Lower leg skin (tissue), 3 donors: ENCODE data around the gene PKP4.

Experiments used
- POLR2A ChIP-seq, 2 donors: fragments of 450-650 bp; IDR thresholded peaks; one replicate each; pipeline ENCODE4 v1.6.1; 2016 to 2017; ENCODE audit warnings: antibody characterized with exemption in 2 of 2, mild to moderate bottlenecking in 1 of 2, moderate library complexity in 1 of 2
- TF ChIP-seq, protein P1 (sequence below), 3 donors: fragments of 450-650 bp; IDR thresholded peaks; one replicate each; pipeline ENCODE4 v1.5.1; 2016; ENCODE audit warnings: antibody characterized with exemption in 3 of 3, mild to moderate bottlenecking in 3 of 3, moderate library complexity in 2 of 3

DNA sequence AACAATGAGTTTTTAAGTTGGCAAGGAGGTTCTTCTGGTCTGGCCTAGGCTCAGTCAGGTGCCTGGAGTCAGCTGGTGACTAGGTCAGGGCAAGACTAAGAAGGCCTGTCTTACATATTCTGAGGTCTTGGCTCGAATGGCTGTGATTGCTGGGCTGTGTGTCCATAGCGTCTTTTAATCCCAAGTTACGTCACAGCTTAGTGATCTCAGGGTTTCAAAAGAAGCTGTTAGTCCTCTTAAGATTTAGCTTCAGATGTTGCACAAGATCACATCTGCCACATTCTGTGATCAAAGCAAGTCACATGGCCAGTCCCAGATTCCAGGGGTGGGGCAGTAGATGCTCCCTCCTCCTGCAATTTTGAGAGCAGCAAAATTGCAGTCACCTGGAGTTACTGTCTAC, 61.3 kb downstream of the PKP4 start:
- TF ChIP-seq, protein P1, sequence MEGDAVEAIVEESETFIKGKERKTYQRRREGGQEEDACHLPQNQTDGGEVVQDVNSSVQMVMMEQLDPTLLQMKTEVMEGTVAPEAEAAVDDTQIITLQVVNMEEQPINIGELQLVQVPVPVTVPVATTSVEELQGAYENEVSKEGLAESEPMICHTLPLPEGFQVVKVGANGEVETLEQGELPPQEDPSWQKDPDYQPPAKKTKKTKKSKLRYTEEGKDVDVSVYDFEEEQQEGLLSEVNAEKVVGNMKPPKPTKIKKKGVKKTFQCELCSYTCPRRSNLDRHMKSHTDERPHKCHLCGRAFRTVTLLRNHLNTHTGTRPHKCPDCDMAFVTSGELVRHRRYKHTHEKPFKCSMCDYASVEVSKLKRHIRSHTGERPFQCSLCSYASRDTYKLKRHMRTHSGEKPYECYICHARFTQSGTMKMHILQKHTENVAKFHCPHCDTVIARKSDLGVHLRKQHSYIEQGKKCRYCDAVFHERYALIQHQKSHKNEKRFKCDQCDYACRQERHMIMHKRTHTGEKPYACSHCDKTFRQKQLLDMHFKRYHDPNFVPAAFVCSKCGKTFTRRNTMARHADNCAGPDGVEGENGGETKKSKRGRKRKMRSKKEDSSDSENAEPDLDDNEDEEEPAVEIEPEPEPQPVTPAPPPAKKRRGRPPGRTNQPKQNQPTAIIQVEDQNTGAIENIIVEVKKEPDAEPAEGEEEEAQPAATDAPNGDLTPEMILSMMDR (IDR thresholded peaks at IDR 0.05) = no peak
- no peak for TF ChIP-seq POLR2A (IDR thresholded peaks at IDR 0.05)
